K562 (cell line): ENCODE results near the gene IGSF8. TPM values are rescaled to one million over a fixed set of nuclear protein-coding genes. Genes with fewer than 3 reads are reported as not detected.
A peak's percentile ranks its signal among the peaks of the same experiment; 100 is the strongest.

ENCODE experiments used
- ATAC-seq: fragments of 200-7000 bp; cut with Tn5 transposase; 3 replicates; pipeline ENCODE4 v1.9.1; 2020; ENCODE audit warnings: moderate library complexity
- BruUV-seq: library from RNA; stranded (reverse); fragments of 400-500 nt; replicated peaks from 2 replicates; lab custom pipeline; 2021; lab: Mats Ljungman, UMichigan
- CTCF ChIA-PET: fragments of 300-600 bp; formaldehyde crosslinking; extraction: SDS; loops from one replicate; lab custom pipeline; 2021; ENCODE audit warnings: low intra/inter-chr PET ratio; lab: Yijun Ruan, JAX
- POLR2A ChIA-PET: fragments of 300-600, 350-650 bp; sonication (Branson Sonifier 250); formaldehyde crosslinking; extraction: SDS; loops from one replicate; lab custom pipeline; 2021; ENCODE audit warnings: antibody characterized with exemption, inconsistent platforms; lab: Yijun Ruan, JAX
- DNase-seq, 4 experiments: peaks; one replicate each; pipeline versions ENCODE4 v3.0.0 to v3.0.0-alpha.2; 2011 to 2018; ENCODE audit warnings: low spot score in 3 of 4, mixed read lengths in 3 of 4; ENCODE audit errors: extremely low read depth in 1 of 4
- FAIRE-seq: peaks from 2 replicates; lab custom pipeline; 2011; peaks lifted over from hg19 to GRCh38; lab: Jason Lieb, UNC
- H2AFZ ChIP-seq: 2 replicates; pipeline ENCODE4 v1.6.0; 2011; ENCODE audit warnings: low read depth, low read length, control low read depth, inconsistent platforms
- H3K27ac ChIP-seq: fragments of 200-600 bp; 3 replicates; pipeline ENCODE4 v1.8.0; 2011; ENCODE audit warnings: low read depth, mild to moderate bottlenecking, control low read depth, inconsistent platforms, low read length, moderate library complexity, mixed read lengths; ENCODE audit errors: extremely low read depth
- H3K27me3 ChIP-seq, 2 experiments: fragments of 300-600 bp in 1 of 2; 2 replicates in 1 of 2; 3 replicates in 1 of 2; pipeline versions ENCODE4 v1.6.0 to v1.8.0; 2011; ENCODE audit warnings: inconsistent platforms in 2 of 2, low read length in 2 of 2, mild to moderate bottlenecking in 1 of 2, mixed read lengths in 1 of 2, moderate library complexity in 1 of 2; ENCODE audit not compliant: control insufficient read depth in 2 of 2, insufficient read depth in 2 of 2
- H3K36me3 ChIP-seq: fragments of 300-600 bp; 3 replicates; pipeline ENCODE4 v1.8.0; 2011; ENCODE audit warnings: mild to moderate bottlenecking, low read length, inconsistent platforms; ENCODE audit not compliant: control insufficient read depth, insufficient read depth
- H3K4me1 ChIP-seq, 2 experiments: fragments of 200-600 bp in 1 of 2; replicated peaks in 1 of 2; 2 replicates in 1 of 2; 3 replicates in 1 of 2; pipeline versions ENCODE4 v1.5.1 to v1.8.0; 2011; ENCODE audit warnings: inconsistent platforms in 2 of 2, low read length in 2 of 2, mild to moderate bottlenecking in 1 of 2, mixed read lengths in 1 of 2, moderate library complexity in 1 of 2; ENCODE audit not compliant: control insufficient read depth in 2 of 2, insufficient read depth in 2 of 2
- H3K4me2 ChIP-seq: 2 replicates; pipeline ENCODE4 v1.6.1; 2011; ENCODE audit warnings: low read length, control low read depth, inconsistent platforms, mixed read lengths; ENCODE audit not compliant: insufficient read depth
- H3K4me3 ChIP-seq: fragments of 200-600 bp; sonication (generic), shearing (Covaris generic); 2 replicates; pipeline ENCODE4 v1.5.1; 2016; ENCODE audit warnings: control low read depth, inconsistent platforms
- H3K79me2 ChIP-seq: fragments of 200-600 bp; 3 replicates; pipeline ENCODE4 v1.8.0; 2011; ENCODE audit warnings: low read length, inconsistent platforms; ENCODE audit not compliant: control insufficient read depth, insufficient read depth
- H3K9ac ChIP-seq, 2 experiments: 2 replicates each; pipeline versions ENCODE4 v1.6.0 to v1.6.1; 2011; ENCODE audit warnings: low read depth in 2 of 2, low read length in 2 of 2, control low read depth in 1 of 2, inconsistent platforms in 1 of 2, mild to moderate bottlenecking in 1 of 2, mixed read lengths in 1 of 2; ENCODE audit not compliant: insufficient read depth in 1 of 2
- H3K9me1 ChIP-seq: one replicate; pipeline ENCODE4 v1.6.0; 2011; ENCODE audit warnings: inconsistent platforms, mild to moderate bottlenecking, low read length, moderate library complexity; ENCODE audit not compliant: control insufficient read depth, insufficient read depth
- H3K9me3 ChIP-seq: replicated peaks from 2 replicates; pipeline ENCODE4 v1.5.1; 2011; ENCODE audit warnings: low read depth, low read length, inconsistent platforms; ENCODE audit not compliant: control insufficient read depth, insufficient read depth
- H4K20me1 ChIP-seq: replicated peaks from 2 replicates; pipeline ENCODE4 v1.6.1; 2011; ENCODE audit warnings: low read length, inconsistent platforms, mixed read lengths; ENCODE audit not compliant: control insufficient read depth, insufficient read depth
- C11orf30 ChIP-seq: fragments of 450-650 bp; IDR thresholded peaks from 2 replicates; pipeline ENCODE4 v1.6.1; 2016; ENCODE audit warnings: low read depth, mild to moderate bottlenecking
- CHD1 ChIP-seq: fragments of 200-600 bp; sonication (generic); IDR thresholded peaks from one replicate; pipeline ENCODE4 v1.6.1; 2012; ENCODE audit warnings: mild to moderate bottlenecking, moderate library complexity, low read length, inconsistent platforms
- CSDE1 ChIP-seq, 2 experiments: fragments of 450-650 bp; IDR thresholded peaks; 2 replicates each; pipeline ENCODE4 v1.6.1; 2016; ENCODE audit warnings: mild to moderate bottlenecking in 1 of 2
- FOSL1 ChIP-seq: fragments of 200-800 bp; sonication (Bioruptor generic); conservative IDR thresholded peaks from 2 replicates; pipeline ENCODE4 v1.6.1; 2016; ENCODE audit warnings: missing genetic modification characterization, missing compliant biosample characterization
- FOXM1 ChIP-seq, 2 experiments: fragments of 450-650 bp in 1 of 2; sonication (generic) in 1 of 2; formaldehyde crosslinking in 1 of 2; IDR thresholded peaks; 2 replicates each; pipeline versions ENCODE4 v1.6.1 to v1.9.0; 2017 to 2022; ENCODE audit warnings: low read depth in 2 of 2, mild to moderate bottlenecking in 2 of 2, missing genetic modification reagents in 1 of 2, moderate library complexity in 1 of 2
- HDAC8 ChIP-seq: fragments of 450-650 bp; IDR thresholded peaks from 2 replicates; pipeline ENCODE4 v1.6.1; 2016; ENCODE audit warnings: mild to moderate bottlenecking, missing genetic modification characterization, moderate library complexity, missing compliant biosample characterization
- NFYB ChIP-seq: IDR thresholded peaks from 2 replicates; pipeline ENCODE4 v1.6.1; 2011; ENCODE audit warnings: mild to moderate bottlenecking, moderate library complexity; ENCODE audit not compliant: insufficient read length; ENCODE audit errors: extremely low read depth
- SREBF1 ChIP-seq: fragments of 150-350 bp; IDR thresholded peaks from 2 replicates; pipeline ENCODE4 v1.6.1; 2014; ENCODE audit warnings: antibody characterized with exemption, low read depth, low read length, borderline replicate concordance
- TBL1XR1 ChIP-seq, 2 experiments: IDR thresholded peaks; 2 replicates each; pipeline ENCODE4 v1.6.1; 2012; ENCODE audit warnings: improper control_type of control experiment in 2 of 2, low read length in 2 of 2, mild to moderate bottlenecking in 1 of 2
- TCF7 ChIP-seq: sonication (generic); IDR thresholded peaks from 2 replicates; pipeline ENCODE4 v1.6.1; 2016; ENCODE audit warnings: antibody characterized with exemption, borderline replicate concordance
- U2AF1 ChIP-seq: fragments of 200-400 bp; formaldehyde crosslinking; optimal IDR thresholded peaks from 2 replicates; pipeline ENCODE3; 2017; ENCODE audit warnings: mild to moderate bottlenecking, low read depth, low read length, moderate library complexity
- ZNF507 ChIP-seq: conservative IDR thresholded peaks from 2 replicates; pipeline ENCODE4 v1.6.1; 2017; ENCODE audit warnings: missing genetic modification characterization, missing compliant biosample characterization
- ZNF589 ChIP-seq: fragments of 200-800 bp; sonication (Bioruptor generic); IDR thresholded peaks from 2 replicates; pipeline ENCODE4 v1.6.1; 2016; ENCODE audit warnings: low read depth, missing genetic modification characterization, missing compliant biosample characterization
- WGBS: fragments of 100-300 bp; shearing (Covaris generic); methylation state at CpG from one replicate; pipeline ENCODE4 v1.1.6; 2016; ENCODE audit warnings: low coverage, mixed read lengths; ENCODE audit not compliant: insufficient coverage; ENCODE audit errors: missing lambda C conversion rate; 5-methylcytosine and 5-hydroxymethylcytosine counted together
- in situ Hi-C: fragments of 300-500 bp; cut with MboI; formaldehyde crosslinking; loops from 4 replicates; pipeline ENCODE4 v1.15.0; 2018; ENCODE audit warnings: inconsistent platforms, mixed read lengths
- intact Hi-C: fragments of 100-400 bp; cut with micrococcal nuclease; formaldehyde crosslinking; loops from 2 replicates; pipeline ENCODE4 v1.14.2; 2022
- polyA plus RNA-seq, 8 experiments: library from polyadenylated mRNA; depleted of rRNA in 4 of 8; stranded (reverse) in 5 of 8; unstranded in 3 of 8; fragments of >200 nt; fragmentation: Nextera tagmentation in 2 of 8; fragmentation: Illumina TruSeq in 1 of 8; extraction: Ambion mirVana in 2 of 8; extraction: Trizol in 1 of 8; gene quantifications; 2 replicates each; pipeline versions ENCODE4 v1.2.1 to v1.2.3, GENCODE V29; 2011 to 2014; ENCODE audit warnings: inconsistent platforms in 1 of 8, missing spikeins in 1 of 8
- total RNA-seq, 7 experiments: library from RNA; depleted of rRNA in 6 of 7; stranded (reverse); fragments of >200 nt in 6 of 7; fragmentation: Illumina TruSeq in 2 of 7; extraction: Trizol in 2 of 7; gene quantifications; 2 replicates each; pipeline versions ENCODE4 v1.2.1 to v1.2.3, GENCODE V29; 2011 to 2021; ENCODE audit warnings: low replicate concordance in 1 of 7
- TF ChIP-seq, protein P1 (sequence below): fragments of 250-450 bp; sonication (Bioruptor Pico); IDR thresholded peaks from 2 replicates; pipeline ENCODE4 v1.8.0; 2021; ENCODE audit warnings: mild to moderate bottlenecking, moderate library complexity
- TF ChIP-seq, protein P2 (sequence below): IDR thresholded peaks from 2 replicates; pipeline ENCODE4 v1.6.1; 2011; ENCODE audit not compliant: insufficient read length; ENCODE audit errors: extremely low read depth
- TF ChIP-seq, protein P3 (sequence below): fragments of 250-450 bp; sonication (Bioruptor Pico); IDR thresholded peaks from 2 replicates; pipeline ENCODE4 v1.8.0; 2021; ENCODE audit warnings: moderate library complexity, mild to moderate bottlenecking, inconsistent platforms
- TF ChIP-seq, protein P4 (sequence below): IDR thresholded peaks from 2 replicates; pipeline ENCODE4 v1.6.1; 2014; ENCODE audit warnings: antibody characterized with exemption

IGSF8 gene
- total and polyA plus RNA-seq, 9 of the 15 experiments (the other 6 are each of a cell fraction or from before 2014, with no cell fraction given): 0.32 to 11.7 (median 3.2) TPM

DNA sequence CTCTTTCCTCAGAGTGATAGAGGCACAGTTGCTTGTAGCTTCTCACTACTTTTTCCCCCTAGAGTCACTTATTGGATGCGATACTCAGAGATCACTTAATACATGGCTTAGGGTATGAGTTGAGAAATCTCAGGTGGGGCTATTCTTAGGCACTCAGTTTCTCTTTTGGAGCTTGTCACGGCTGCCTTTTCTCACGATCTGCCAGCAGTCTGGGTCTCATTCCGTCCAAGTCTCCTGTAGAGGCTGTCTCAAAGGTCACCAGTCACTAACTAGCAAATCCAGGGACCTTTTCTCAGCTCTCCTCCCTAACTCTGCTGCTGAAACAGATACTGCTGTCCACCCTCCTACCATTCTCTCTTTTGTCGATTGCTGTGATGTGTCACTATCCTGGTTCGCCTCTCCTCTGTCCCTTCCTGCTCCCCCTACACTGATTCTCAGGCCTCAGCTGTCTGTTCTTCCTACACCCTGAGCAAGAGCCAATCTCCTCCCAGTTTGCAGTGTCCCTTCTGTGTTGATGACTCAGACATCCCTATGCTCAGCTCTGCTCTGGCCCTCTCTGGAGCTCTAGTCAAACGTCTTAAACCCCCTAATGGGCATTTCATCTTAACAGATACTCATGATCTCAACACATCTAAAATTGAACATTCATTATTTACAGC lies 29.6 kb upstream of the IGSF8 start (continued):
- no peak for TF ChIP-seq SREBF1
- TF ChIP-seq FOSL1 (tag): peak; percentile 62
- TF ChIP-seq C11orf30: 0 out of 2 replicates have a peak, but pooled peaks have one; percentile 14
- TF ChIP-seq U2AF1: no peak
- TF ChIP-seq FOXM1 (IDR thresholded peaks at IDR 0.05; ENCODE audit: low read depth): no peak
- no peak for TF ChIP-seq FOXM1 (CRISPR knock-in tag; IDR thresholded peaks at IDR 0.05; ENCODE audit: low read depth)
- TF ChIP-seq TBL1XR1 (IDR thresholded peaks at IDR 0.05; ENCODE audit: low read length in 2 of 2): no peak
- TF ChIP-seq ZNF589 (CRISPR knock-in tag): 0 out of 2 replicates have a peak, but pooled peaks have one; percentile 38
- TF ChIP-seq, protein P1, sequence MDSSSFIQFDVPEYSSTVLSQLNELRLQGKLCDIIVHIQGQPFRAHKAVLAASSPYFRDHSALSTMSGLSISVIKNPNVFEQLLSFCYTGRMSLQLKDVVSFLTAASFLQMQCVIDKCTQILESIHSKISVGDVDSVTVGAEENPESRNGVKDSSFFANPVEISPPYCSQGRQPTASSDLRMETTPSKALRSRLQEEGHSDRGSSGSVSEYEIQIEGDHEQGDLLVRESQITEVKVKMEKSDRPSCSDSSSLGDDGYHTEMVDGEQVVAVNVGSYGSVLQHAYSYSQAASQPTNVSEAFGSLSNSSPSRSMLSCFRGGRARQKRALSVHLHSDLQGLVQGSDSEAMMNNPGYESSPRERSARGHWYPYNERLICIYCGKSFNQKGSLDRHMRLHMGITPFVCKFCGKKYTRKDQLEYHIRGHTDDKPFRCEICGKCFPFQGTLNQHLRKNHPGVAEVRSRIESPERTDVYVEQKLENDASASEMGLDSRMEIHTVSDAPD (CRISPR knock-in tag): no peak

DNA sequence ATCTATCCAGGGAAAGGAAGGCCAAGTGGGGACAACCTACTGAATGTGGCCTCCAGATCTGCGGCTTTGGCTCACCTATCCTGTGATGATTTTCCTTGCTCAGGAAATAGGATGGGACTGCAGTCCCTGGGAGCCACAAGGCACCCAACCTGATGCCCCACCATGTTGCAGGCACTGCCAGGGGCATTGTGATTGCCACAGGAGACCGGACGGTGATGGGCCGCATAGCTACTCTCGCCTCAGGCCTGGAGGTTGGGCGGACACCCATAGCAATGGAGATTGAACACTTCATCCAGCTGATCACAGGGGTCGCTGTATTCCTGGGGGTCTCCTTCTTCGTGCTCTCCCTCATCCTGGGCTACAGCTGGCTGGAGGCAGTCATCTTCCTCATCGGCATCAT lies 29.0 kb upstream of the IGSF8 start:
- Histone ChIP-seq H3K9me1 (no peaks in the 10 kb centered on the region), H3K4me2 (no peak overlapping the region), H2AFZ (no peak overlapping the region), H3K27ac (no peak overlapping the region), H3K9me3 (no peaks in the 10 kb centered on the region), H3K9ac (no peak overlapping the region), H3K79me2 (no peaks in the 10 kb centered on the region), H4K20me1 (no peaks in the 10 kb centered on the region), H3K4me1 (no peaks in the 10 kb centered on the region; a peak in 1 of 5 replicates), H3K4me3 (no peak overlapping the region), H3K36me3 (no peaks in the 10 kb centered on the region), H3K27me3 (peaks cover 20 to 69% of the 10 kb centered on the region in 2 experiments; a peak in 4 of 5 replicates)
- intact Hi-C loops (no loop called here), in situ Hi-C loops (no loop called here)
- FAIRE-seq (no peak), ATAC-seq (no peak), DNase-seq (no peak)
- ChIA-PET POLR2A (interaction anchor here (1.2 kb wide), 1 partner anchor 42 kb away, joined by 4 read pairs; no protein-coding TSS in a partner anchor), CTCF (no interaction called here)
- whole genome bisulfite sequencing: 25% methylated on average over 9 of the region's 9 CpGs
- BruUV-seq: no TSS peak
- TF ChIP-seq NFYB: no peak
- no peak for TF ChIP-seq TCF7
- TF ChIP-seq, protein P2, sequence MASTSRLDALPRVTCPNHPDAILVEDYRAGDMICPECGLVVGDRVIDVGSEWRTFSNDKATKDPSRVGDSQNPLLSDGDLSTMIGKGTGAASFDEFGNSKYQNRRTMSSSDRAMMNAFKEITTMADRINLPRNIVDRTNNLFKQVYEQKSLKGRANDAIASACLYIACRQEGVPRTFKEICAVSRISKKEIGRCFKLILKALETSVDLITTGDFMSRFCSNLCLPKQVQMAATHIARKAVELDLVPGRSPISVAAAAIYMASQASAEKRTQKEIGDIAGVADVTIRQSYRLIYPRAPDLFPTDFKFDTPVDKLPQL: no peak
- TF ChIP-seq ZNF507 (tag): no peak
- no peak for TF ChIP-seq CHD1
- TF ChIP-seq, protein P3, sequence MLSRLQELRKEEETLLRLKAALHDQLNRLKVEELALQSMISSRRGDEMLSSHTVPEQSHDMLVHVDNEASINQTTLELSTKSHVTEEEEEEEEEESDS (CRISPR knock-in tag): no peak
- no peak for TF ChIP-seq HDAC8 (tag)
- no peak for TF ChIP-seq CSDE1 (IDR thresholded peaks at IDR 0.05)
- TF ChIP-seq, protein P4, sequence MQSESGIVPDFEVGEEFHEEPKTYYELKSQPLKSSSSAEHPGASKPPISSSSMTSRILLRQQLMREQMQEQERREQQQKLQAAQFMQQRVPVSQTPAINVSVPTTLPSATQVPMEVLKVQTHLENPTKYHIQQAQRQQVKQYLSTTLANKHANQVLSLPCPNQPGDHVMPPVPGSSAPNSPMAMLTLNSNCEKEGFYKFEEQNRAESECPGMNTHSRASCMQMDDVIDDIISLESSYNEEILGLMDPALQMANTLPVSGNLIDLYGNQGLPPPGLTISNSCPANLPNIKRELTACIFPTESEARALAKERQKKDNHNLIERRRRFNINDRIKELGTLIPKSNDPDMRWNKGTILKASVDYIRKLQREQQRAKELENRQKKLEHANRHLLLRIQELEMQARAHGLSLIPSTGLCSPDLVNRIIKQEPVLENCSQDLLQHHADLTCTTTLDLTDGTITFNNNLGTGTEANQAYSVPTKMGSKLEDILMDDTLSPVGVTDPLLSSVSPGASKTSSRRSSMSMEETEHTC: no peak
